Measurements from ENCODE around the gene CCDC27. TPM values are rescaled to one million over a fixed set of nuclear protein-coding genes. Genes with fewer than 3 reads are reported as not detected.

CCDC27 gene
- polyA plus RNA-seq, 3 donors = 0.31 to 0.59 (median 0.32) TPM

DNA sequence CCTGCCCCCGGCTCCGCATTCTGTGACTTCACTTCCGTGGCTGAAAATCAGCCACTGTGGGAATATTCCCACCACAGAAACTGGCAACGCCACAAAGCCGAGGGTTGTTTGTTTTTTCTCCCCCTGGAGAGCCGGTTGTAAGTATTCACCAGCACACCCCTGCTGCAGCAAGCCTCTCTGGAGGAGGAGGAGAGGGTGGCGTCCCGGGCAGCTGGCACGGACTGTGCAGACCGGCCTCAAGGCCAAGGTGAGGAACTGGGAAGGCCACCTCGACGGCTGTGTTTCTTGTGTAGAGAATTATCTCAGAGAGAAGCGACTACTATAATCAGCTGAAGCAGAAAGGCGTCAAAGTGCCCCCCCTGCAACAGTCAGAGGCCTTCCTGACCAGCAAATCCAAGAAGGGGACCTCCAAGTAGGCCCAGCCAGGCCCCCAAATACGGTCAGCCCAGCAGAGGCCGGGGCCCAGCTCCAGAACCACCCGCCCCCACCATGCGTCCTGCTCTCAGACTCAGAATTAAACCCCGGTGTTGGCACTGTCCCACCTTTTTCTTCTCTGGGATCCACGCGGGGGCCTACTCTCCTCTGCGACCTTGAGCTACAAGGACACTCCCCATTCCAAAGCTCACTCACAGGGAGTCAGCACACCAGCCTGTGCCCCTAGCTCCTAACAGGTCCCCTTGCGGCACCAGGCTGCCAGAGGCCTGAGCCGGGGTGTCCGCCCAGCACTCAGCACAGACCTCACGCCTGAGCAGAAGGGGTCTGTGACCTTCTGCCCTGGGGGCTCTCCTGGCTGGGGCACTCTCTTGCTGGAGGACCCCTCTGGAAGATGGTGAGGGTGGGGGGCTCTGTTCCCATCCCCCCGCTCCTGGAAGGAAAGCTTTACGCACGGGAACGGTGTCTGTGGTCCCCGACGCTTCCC, 19.1 kb downstream of the CCDC27 start:
- DNase-seq (ENCODE audit: extremely low read depth in 1 of 11, low read depth in 9 of 11, low spot score in 4 of 11) = no peak

DNA sequence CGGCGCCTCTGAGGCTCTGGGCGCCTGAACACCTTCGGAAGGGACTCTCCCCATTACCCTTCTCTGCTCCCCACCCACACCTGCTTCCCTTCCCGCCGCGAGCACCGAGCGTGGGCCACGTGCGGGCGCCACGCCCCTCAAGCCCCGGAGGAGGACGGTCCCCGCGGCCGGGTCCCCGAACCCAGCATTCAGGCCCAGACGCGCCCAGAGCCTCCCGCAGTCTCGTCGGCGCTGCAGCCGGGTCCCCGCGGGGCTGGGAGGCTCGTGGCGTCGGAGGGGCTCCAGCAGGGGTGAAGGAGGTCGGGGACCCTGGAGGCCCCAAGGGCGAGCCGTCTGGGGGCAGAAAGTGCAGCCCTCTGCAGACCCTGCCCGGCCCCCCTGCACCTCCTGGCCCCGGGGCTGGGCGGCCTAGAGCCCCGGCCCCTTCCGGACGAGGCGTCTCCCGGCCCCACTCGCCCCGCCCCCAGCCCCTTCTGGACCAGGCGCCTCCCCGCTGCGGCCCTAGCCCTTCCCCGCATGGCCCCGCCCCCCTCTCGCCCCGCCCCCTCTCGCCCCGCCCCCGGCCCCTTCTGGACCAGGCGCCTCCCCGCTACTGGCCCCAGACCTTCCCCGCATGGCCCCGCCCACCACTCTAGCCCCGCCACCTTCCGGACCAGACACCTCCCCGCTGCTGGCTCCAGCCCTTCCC, 19.9 kb downstream of the CCDC27 start:
- DNase-seq (ENCODE audit: extremely low read depth in 1 of 11, low read depth in 9 of 11, low spot score in 4 of 11) = peak in 9 of 11 donors; percentile 66 to 86 (median 81)

DNA sequence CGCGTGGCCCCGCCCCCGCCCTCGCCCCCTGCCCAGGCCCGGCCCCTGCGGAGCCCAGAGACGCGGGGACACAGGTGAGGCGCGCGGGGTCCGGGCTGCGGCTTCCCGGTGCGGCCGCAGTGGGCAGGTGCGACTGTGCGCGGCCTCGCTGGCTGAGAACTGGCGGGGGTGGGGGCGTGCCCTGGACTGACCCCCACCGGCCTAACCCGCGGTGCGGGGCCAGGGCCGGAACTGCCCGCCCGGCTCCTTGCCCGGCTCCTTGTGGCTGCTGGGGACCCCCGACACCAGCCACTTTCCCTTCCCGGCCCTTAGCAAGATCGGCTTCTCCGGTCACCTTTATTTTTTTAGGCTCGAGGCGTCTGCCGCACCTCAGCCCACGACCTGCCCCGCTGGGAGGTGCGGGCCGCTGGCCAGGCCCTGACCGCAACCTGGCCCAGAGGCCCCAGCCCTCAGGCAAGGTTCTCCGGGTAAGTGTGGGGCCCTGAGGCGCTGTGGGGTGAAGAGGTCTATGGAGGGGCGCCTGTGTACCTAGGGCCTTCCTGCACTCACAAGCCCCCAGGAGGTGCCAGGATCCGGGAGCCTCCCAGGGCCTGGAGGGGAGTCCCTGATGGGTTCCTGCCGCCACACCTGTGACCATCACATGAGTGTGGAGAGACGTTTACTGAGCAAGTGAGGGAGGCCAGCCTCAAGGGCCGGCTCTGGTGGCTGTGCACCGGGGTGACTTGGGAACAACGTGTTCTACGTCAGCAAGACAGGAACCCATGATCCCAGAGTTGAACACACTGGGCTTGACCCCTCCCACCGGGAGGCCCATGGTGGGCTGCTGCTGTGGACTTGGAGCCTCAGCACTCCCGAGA, 20.7 kb downstream of the CCDC27 start, which contains the start of gene SMIM1:
Gene SMIM1 (plus strand): TSS at position 35 of the 857 bp plus-strand sequence. CDS start 2,625 bp downstream, outside the sequence.
- DNase-seq (ENCODE audit: extremely low read depth in 1 of 11, low read depth in 9 of 11, low spot score in 4 of 11) = no peak

DNA sequence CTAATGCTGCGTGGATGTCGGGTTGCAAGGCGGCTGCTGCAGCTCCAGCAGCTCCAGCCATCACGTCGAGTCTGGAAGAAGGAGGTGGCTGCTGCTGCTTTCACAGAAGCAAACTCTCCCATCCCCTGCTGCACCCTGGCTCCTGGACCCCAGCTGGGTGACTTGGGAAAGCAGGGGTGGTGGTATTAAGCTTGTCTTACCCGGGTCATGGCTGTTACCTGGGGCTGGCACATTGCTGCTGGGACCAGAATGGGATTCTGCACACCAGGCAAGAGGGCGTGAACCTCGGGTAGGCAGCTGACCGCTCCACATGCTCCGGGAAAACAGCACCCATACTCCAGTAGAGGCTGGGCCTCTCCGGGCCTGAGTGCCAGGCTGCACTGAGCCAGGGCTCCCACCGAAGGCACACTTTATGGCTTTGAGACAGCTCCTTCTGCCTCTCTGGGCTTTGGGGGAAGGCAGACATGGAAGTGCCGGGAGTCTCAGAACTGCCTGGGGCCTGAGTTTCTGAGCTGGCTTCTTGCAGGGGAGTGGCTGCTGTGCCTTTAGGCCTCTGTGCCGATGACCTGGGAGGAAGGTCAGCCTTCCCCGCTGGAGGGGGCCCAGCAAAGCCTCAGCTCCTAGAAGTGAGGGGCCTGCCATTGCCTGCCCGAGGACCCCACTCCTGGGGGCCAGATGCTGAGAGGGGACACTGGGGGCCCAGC, 21.5 kb downstream of the CCDC27 start:
- no peak for DNase-seq (ENCODE audit: extremely low read depth in 1 of 11, low read depth in 9 of 11, low spot score in 4 of 11)

DNA sequence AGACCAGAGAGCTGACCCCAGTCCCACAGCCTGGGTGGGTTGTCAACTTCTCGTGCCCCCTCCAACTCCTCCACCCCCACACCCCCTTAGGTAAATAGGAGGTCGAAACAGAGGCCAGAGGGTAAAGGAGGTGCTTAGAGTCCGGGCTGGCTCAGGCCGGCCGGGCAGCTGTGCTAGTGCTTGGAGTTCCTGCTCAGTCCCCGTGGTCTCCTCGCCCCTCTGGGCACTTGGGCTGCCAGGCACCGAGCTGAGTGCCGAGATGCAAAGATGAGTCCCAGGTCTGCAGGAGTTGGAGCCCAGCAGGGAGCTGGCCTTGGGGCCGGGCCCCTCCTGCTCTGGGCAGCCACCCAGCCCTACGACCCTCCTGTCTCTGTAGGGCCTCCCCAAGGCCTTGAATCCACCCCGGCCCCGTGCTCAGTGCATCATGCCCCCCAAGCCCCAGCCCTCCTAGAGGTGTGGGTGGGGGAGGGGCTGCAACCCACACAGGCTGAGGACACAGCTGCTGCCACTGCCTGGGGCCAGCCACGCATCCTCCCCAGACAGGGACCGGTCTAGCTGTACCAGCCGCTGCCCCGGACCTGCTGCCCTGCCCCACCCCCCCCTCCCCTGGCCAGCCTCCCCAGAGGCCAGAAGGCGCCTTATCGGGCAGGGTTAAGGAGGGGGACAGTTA, 22.2 kb downstream of the CCDC27 start:
- no peak for DNase-seq (ENCODE audit: extremely low read depth in 1 of 11, low read depth in 9 of 11, low spot score in 4 of 11)

DNA sequence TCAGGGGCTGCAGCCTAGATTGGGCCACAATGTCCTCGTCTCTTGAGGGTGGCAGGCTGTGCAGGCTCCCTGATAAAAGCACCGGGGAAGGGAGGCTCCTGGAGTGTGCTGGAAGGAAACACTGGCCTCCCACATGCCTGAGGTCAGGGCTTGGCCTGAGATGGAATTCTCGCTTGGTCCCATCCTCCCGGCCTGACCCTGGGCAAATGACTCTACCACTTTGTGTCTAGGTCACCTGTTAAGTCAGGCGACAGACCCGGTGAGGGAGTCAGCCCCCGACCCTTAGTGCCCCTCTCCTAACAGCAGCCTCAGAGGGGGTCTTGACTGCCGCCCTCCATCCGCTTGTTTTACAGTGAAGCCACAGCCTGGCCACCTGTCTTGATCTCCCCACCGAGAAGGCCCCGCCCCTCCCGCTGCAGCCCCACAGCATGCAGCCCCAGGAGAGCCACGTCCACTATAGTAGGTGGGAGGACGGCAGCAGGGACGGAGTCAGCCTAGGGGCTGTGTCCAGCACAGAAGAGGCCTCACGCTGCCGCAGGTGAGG, 22.8 kb downstream of the CCDC27 start:
- DNase-seq (ENCODE audit: extremely low read depth in 1 of 11, low read depth in 9 of 11, low spot score in 4 of 11) = no peak

DNA sequence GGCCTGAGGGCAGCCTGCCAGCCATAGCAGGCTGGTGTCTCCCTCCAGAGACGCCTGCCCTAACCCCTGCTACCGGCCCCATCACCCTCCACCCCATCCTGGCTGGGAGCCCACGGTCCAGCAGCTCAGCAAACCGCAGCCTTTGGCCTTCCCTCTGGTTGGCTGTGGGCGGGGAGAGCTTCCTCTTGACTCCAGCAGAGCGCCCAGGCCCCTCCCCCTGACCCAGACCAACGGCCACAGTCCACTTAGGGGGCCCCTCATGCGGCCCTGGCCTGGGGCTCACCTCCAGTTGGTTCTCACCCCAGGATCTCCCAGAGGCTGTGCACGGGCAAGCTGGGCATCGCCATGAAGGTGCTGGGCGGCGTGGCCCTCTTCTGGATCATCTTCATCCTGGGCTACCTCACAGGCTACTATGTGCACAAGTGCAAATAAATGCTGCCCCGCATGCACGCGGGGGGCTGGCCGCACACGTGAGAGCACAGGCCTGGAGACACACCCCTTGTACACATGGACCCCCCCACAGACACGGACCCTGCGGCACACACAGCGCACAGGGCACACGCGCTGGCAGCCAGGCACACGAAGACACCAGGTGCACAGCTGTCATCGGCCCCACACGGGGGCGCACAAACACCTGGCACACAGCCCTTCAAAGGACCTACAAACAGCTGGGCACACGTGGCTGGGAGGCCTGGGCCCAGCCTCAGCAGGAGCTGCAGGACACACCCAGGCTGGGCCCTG, 23.4 kb downstream of the CCDC27 start:
- DNase-seq (ENCODE audit: extremely low read depth in 1 of 11, low read depth in 9 of 11, low spot score in 4 of 11) = peak in 4 of 11 donors; percentile 49 to 73 (median 58)

DNA sequence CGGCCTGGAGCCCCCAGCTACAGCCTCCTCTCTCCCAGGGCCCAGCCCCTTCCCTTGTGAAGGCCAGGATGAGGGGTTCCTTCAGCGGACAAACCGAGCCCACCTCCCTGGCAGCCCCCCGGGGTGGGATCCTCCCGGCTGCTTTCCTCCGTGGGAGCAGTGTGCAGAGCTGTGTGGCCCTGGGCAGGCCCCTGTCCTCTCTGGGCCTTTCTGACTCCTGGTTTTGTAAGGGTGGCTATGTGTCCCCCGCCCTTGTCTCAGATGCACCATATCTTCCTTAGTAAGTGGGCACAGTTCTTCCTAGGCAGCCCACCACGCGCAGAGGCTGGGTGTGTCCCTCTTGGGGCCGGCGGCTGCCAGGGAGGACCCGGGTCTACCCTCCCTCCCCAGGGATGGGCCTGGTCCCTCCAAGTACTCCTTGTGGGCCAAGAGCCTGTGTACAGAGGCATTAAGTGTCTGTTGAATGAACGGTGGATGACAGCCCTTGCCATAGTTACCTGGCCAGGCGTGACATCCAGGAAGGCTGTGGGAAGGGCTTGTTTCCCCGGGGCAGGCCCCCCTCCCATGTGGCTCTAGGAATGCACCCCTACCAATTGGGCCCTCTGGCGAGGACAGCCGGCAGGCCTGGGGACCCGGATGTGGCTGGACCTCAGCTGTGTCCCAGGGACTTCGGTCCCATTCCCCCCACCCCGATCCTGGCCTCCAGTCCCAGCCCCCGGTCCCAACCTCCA, 24.1 kb downstream of the CCDC27 start:
- no peak for DNase-seq (ENCODE audit: extremely low read depth in 1 of 11, low read depth in 9 of 11, low spot score in 4 of 11)

DNA sequence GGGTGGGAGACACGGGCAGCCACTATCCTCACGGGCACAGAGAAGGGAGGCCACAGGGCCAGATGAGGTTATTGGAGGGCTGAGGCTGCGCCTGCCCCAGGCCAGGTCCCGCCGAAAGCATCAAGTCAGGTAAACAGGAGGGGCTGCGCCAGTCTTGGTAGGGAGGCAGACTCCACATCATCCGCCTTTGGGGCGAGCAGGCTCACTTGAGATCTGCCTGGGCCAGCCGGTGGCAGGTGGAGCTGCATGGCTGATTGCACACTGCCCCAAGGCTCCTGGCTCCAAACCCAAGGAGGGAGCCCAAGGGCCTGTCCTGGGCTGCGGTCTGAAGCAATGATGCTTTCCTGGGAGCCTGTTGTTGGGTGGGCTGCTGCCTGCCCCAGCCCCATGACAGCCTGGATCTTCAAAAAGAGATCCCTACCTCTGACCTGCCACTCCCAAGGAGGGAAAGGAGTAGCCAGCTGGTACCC, 24.9 kb downstream of the CCDC27 start:
- no peak for DNase-seq (ENCODE audit: extremely low read depth in 1 of 11, low read depth in 9 of 11, low spot score in 4 of 11)

DNA sequence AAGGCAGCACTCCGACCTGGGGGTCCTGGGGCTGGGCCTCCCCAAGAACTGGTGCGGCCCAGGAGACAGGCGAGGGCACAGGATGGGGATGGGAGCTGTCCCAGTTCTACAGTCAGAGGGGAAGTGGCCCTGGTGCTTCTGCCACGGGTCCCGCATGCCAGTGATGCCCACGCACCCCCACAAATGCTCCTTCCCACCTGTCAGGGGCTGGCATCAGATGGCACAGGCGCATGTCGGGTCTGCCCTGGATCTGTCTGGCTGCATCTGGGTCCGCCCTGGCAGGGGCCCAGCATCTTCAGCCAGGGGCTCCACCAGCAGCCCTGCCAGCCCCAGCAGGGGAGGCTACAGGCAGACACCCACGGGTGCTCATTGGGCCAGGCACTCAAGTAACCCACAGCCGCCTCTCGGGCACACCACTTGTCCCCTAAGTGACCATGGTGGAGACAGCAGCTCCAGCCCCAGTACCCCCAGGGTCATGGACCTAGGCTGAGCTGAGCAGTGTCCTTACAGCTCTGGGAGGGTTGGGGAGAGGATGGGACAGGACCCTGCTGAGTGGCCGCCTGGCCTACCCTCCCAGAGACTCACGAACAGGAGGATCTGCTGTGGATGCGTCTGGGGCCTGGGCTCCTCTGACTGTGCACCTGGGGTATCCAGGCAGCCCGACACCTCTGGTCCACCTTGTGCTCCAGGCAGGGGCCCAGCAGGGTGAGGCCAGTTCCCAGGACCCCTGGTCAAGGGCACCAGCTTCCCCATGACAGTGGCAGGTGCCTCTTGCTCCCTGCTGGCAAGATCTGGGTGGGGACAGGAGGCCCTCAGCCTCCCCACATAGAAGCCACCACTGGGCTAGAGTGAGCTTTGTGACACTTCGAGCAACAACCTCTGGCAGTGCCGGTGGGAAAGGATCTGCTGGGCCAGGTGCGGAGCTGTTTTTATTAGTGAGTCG, 25.7 kb downstream of the CCDC27 start:
- no peak for DNase-seq (ENCODE audit: extremely low read depth in 1 of 11, low read depth in 9 of 11, low spot score in 4 of 11)

DNA sequence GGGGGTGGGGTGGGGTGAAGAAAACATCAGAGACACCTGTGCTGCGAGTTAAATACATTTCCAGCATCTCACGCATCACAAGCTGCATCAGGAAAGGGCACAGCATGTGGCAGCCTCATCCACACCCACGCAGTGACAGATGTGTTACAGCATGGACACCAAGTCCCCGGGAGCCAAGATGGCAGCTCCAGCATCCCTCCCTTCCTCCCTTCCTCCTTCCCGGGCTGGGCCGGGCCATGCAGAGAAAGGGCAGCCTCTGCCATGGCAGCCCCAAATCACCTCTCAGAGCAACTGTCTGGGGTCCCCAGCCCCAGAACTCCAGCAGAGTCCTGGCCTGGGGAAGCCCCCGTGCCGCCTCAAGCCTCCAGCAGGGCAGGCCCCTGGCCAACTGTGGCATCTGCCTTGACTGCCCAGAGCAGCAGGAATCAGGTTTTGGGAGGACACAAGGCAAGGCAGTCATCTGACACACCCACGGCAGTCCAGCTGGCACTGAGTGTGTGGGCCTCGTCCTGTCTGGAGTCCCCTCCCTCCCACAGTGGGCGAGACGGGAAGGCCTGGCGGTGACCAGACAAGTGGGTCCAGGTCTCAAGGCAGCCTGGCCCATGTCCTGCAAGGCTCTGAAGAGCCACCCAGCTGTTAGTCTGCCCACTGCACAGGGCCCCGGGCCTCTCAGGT, 26.5 kb downstream of the CCDC27 start:
- no peak for DNase-seq (ENCODE audit: extremely low read depth in 1 of 11, low read depth in 9 of 11, low spot score in 4 of 11)

DNA sequence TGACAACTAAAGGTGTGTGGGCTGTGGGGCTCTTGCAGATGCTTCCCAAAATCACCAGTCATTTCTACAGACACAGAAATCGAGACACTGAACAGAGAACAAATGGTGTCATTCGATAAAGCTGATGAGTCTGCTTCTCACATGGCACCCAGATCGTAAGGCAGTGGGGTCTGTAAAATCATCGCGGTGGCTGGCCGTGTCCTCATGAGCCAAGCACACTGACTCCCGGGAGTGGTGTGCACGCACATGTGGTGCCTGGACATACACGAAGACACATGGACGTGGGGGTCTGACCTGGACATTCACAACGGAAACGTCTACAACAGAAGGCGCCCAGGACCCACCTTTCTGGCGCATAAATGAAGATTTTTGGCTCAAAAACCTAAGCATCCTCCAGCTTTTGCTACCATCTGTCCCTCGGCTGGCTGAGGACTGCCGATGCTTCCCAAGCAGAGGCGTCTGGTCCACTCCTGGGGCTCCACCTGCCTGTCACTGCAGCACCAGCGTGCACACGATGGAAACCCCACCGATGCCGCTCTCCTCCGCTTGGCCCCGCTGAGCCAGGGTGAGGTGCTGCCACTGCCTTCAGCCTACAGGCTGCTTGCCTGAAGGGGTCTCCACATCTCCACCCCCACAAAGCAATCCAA, 27.1 kb downstream of the CCDC27 start:
- no peak for DNase-seq (ENCODE audit: extremely low read depth in 1 of 11, low read depth in 9 of 11, low spot score in 4 of 11)

DNA sequence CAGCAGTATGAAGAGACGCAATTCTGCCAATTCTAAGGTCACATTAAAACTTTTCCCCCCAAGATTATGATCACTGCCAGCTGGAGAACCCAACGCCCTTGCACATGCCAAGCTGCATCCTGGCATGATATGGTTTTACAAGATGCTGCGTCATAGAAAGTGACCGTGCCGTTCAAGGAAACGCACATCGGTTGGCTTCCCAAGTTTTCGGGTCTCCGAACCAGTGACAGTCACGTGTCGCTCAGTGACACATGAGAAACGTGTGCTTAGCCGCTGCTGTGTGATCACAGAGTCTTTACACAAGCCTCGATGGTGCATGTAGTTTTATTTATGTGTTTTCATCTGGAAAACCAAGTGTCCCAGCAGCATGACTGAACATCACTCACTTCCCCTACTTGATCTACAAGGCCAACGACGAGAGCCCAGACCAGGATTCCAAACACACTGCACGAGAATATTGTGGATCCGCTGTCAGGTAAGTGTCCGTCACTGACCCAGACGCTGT, 27.7 kb downstream of the CCDC27 start:
- no peak for DNase-seq (ENCODE audit: extremely low read depth in 1 of 11, low read depth in 9 of 11, low spot score in 4 of 11)

DNA sequence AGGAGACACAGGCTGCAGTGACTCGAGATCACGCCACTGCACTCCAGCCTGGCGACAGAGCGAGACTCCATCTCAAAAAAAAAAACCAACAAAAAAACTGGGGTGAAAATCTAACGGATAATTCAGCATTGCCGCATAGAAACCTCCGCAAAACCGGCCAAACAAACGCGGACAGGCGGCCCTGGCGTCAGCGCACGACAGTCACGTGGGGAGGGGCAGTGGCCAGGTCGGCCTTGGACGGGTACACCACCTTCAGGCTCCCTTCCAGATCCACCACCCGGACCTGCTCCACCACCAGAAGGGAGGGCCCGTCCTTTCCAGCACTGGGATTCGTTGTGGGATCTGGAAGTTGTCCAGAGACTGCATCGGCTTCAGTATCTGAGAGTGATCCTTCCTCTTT, 28.7 kb downstream of the CCDC27 start:
- DNase-seq (ENCODE audit: extremely low read depth in 1 of 11, low read depth in 9 of 11, low spot score in 4 of 11) = no peak

All from renal cortex interstitium (tissue), 11 donors.